Heart right ventricle (tissue), 16 donors: ENCODE results near the gene ATRNL1. TPM values are rescaled to one million over a fixed set of nuclear protein-coding genes. Genes with fewer than 3 reads are reported as not detected.

Experiments
- ATAC-seq, 8 donors: fragments of 200-7000 bp; cut with Tn5 transposase; one replicate each; pipeline ENCODE4 v1.9.1; 2020; ENCODE audit warnings: mild to moderate bottlenecking in 8 of 8, moderate library complexity in 8 of 8, moderate number of reproducible peaks in 1 of 8
- DNase-seq, 2 donors: peaks; one replicate each; pipeline ENCODE4 v3.0.0-alpha.2; 2020
- H3K27ac ChIP-seq, 10 donors: fragments of 200-600 bp; sonication (generic) in 2 of 10; one replicate each; pipeline versions ENCODE4 v1.5.0 to v1.8.0; 2020 to 2022; ENCODE audit warnings: mild to moderate bottlenecking in 3 of 10
- H3K27me3 ChIP-seq, 7 donors: fragments of 200-600 bp; one replicate each; pipeline ENCODE4 v1.8.0; 2021 to 2022; ENCODE audit warnings: mild to moderate bottlenecking in 2 of 7
- H3K36me3 ChIP-seq, 9 donors: fragments of 200-600 bp; sonication (generic) in 1 of 9; one replicate each; pipeline versions ENCODE4 v1.5.0 to v1.8.0; 2020 to 2022; ENCODE audit warnings: mild to moderate bottlenecking in 2 of 9
- H3K4me1 ChIP-seq, 9 donors: fragments of 200-600 bp; sonication (generic) in 1 of 9; one replicate each; pipeline versions ENCODE4 v1.5.0 to v1.8.0; 2020 to 2022; ENCODE audit warnings: mild to moderate bottlenecking in 4 of 9
- H3K4me3 ChIP-seq, 10 donors: fragments of 200-600 bp; sonication (generic) in 2 of 10; one replicate each; pipeline versions ENCODE4 v1.5.0 to v1.8.0; 2020 to 2022; ENCODE audit warnings: mild to moderate bottlenecking in 7 of 10, moderate library complexity in 2 of 10
- H3K9me3 ChIP-seq, 11 donors: fragments of 200-600 bp in 10 of 11; sonication (generic) in 2 of 11; one replicate each; pipeline versions ENCODE4 v1.5.0 to v1.8.0; 2013 to 2022; ENCODE audit warnings: mild to moderate bottlenecking in 2 of 11, control low read depth in 1 of 11, moderate library complexity in 1 of 11
- WGBS, 2 donors: extraction: QIAGEN DNeasy Blood & Tissue Kit; methylation state at CpG; one replicate each; pipeline ENCODE4 v1.1.7; 2013; ENCODE audit warnings: inconsistent platforms in 1 of 2; 5-methylcytosine and 5-hydroxymethylcytosine counted together
- intact Hi-C, 10 donors: fragments of 100-400 bp; cut with DNase I; formaldehyde crosslinking; loops; one replicate each; pipeline versions ENCODE4 v1.11.1 to v1.14.2; 2022
- polyA plus RNA-seq, 2 donors: library from polyadenylated mRNA; stranded (reverse); fragments of 200-250 nt; gene quantifications; one replicate each; pipeline ENCODE4 v1.2.3, GENCODE V29; 2013
- total RNA-seq, 10 donors: library from RNA; stranded (reverse); fragmentation: NEBNext Ultra II Directional in 3 of 10; extraction: Animal tissue kit (Norgen Biotek cat#: 25700) in 3 of 10; gene quantifications; one replicate each; pipeline versions ENCODE4 v1.2.1 to v1.2.4, GENCODE V29; 2021 to 2023
- TF ChIP-seq, protein P1 (sequence below), 9 donors: fragments of 200-600 bp; sonication (generic) in 2 of 9; IDR thresholded peaks; one replicate each; pipeline versions ENCODE4 v1.5.0 to v1.8.0; 2021 to 2022; ENCODE audit warnings: antibody characterized with exemption in 9 of 9, mild to moderate bottlenecking in 5 of 9, moderate library complexity in 1 of 9
- donor health status: Arrhythmogenic right ventricular cardiomyopathy.
- donor health status: ischemic (EF 13 %, LVEDD 7.1; RV severe dilation, severe dysfunction).
- donor health status: healthy with polysubstance abuse.
- donor health status: DM: no; HTN: yes; CAD: no.
- donor health status: DM: no; HTN: no; CAD: no.
- donor health status: ischemic (EF 25% LVEDD 6.9; RV normal size, moderate dysfunction).
- donor health status: ischemic (EF 25% LVEDD 5.7; RV mildly dilated, moderate dysfunction).
- donor health status: healthy.
- donor health status: DM: yes; HTN: yes; CAD: no.
- donor health status: Ischemic cardiomyopathy.
- donor health status: ischemic (EF 35%, LVEDD 5.7; RV mildly dilated, moderate dysfunction).
- donor health status: nonischemic (EF 11% LVEDD 7.7; RV severe dilation, severe dysfunction).
- donor health status: DM: yes; HTN: yes; CAD: no.
- donor health status: PGD.
- donor health status: ischemic (EF 29% LVEDD 5.4; RV normal size, mild dysfunction).
- donor health status: nonischemic (EF 23%, LVEDD 6.1; RV moderate dilation, normal function).

The ATRNL1 gene
- total and polyA plus RNA-seq, 12 donors = 0.06 to 22.4 (median 8.1) TPM; not detected in 1

DNA sequence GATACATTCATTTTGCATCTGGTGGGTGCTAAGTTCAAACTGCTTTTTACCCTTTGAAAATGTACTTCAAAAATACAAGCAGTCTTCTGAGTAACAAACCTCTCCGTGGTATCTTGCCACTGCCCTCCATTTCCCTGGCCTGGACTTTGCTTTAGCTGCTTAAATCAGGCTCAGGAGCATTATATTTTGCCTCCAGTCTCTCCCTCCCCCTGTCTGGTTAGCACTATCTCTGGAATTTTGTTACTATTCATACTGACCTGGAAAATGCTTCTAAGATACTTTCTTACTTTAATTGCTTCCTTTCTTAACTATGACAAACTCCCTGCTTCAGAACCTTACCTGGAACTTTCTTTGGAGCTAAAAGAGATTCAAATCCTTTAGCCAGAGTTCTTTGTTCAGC is 810.0 kb downstream of the ATRNL1 start:
- no peaks in the 10 kb centered on the region for H3K9me3 ChIP-seq
- TF ChIP-seq, protein P1, sequence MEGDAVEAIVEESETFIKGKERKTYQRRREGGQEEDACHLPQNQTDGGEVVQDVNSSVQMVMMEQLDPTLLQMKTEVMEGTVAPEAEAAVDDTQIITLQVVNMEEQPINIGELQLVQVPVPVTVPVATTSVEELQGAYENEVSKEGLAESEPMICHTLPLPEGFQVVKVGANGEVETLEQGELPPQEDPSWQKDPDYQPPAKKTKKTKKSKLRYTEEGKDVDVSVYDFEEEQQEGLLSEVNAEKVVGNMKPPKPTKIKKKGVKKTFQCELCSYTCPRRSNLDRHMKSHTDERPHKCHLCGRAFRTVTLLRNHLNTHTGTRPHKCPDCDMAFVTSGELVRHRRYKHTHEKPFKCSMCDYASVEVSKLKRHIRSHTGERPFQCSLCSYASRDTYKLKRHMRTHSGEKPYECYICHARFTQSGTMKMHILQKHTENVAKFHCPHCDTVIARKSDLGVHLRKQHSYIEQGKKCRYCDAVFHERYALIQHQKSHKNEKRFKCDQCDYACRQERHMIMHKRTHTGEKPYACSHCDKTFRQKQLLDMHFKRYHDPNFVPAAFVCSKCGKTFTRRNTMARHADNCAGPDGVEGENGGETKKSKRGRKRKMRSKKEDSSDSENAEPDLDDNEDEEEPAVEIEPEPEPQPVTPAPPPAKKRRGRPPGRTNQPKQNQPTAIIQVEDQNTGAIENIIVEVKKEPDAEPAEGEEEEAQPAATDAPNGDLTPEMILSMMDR (IDR thresholded peaks at IDR 0.05) = no peak
- H3K4me1 ChIP-seq = no peaks in the 10 kb centered on the region
- H3K27ac ChIP-seq = no peak overlapping the region
- WGBS, 2 donors = 50 to 62% methylated on average over 1 of the region's 1 CpG
- DNase-seq (no peak), ATAC-seq (no peak)
- no peaks in the 10 kb centered on the region for H3K27me3 ChIP-seq
- intact Hi-C loops = no loop called here
- no peaks in the 10 kb centered on the region for H3K36me3 ChIP-seq
- no peak overlapping the region for H3K4me3 ChIP-seq

DNA sequence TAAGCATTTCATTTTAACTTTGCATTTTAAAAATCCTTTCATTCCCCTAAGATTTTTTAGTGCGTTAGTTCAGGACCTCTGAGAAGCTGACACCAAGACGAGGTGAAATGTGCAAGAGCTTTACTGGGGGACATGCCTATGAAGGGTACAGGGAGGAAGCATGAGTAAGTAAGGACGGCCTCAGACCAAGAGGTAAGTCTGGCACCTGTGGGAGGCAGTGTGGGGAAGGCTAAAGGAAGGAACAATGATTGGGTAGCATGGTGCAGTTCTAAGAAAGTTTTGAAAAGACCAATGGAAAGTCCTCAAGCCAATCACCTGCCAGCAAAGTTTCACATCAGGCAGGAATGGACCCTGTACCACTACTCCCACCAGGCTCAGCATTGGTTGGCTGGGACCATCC is 810.7 kb downstream of the ATRNL1 start:
- no peak for ATAC-seq
- 86 to 95% methylated on average over 3 of the region's 3 CpGs for WGBS, 2 donors
- Histone ChIP-seq H3K9me3 (no peaks in the 10 kb centered on the region), H3K36me3 (no peaks in the 10 kb centered on the region), H3K4me1 (no peaks in the 10 kb centered on the region), H3K27me3 (no peaks in the 10 kb centered on the region), H3K27ac (no peak overlapping the region), H3K4me3 (no peak overlapping the region)
- no peak for DNase-seq
- TF ChIP-seq, protein P1 (IDR thresholded peaks at IDR 0.05) = no peak
- intact Hi-C loops = no loop called here

DNA sequence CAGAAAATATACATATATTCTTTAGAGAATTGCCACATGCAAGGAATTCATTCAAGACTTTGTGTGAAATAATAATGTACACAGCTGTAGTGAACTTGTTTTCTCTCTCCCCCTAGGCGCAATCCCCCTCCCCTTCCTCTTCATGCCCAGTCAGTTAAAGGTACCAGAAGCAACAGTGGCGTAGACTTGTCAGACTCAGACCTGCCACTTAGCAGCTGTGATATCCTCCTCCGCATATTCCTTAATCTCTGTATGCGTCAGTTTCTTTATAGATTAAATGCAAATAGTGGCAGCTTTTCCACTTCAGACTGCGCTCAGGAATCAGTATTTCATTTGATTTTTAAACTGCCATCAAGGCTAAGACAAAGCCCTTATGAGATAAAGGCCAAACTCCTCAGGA is 815.9 kb downstream of the ATRNL1 start:
- WGBS, 2 donors = 79 to 83% methylated on average over 5 of the region's 5 CpGs
- no peak for DNase-seq
- H3K4me1 ChIP-seq = no peaks in the 10 kb centered on the region
- TF ChIP-seq, protein P1 (IDR thresholded peaks at IDR 0.05) = no peak
- H3K36me3 ChIP-seq = no peaks in the 10 kb centered on the region
- no peak overlapping the region for H3K27ac ChIP-seq
- intact Hi-C loops = no loop called here
- no peaks in the 10 kb centered on the region for H3K27me3 ChIP-seq
- no peak for ATAC-seq
- no peak overlapping the region for H3K4me3 ChIP-seq
- no peaks in the 10 kb centered on the region for H3K9me3 ChIP-seq

DNA sequence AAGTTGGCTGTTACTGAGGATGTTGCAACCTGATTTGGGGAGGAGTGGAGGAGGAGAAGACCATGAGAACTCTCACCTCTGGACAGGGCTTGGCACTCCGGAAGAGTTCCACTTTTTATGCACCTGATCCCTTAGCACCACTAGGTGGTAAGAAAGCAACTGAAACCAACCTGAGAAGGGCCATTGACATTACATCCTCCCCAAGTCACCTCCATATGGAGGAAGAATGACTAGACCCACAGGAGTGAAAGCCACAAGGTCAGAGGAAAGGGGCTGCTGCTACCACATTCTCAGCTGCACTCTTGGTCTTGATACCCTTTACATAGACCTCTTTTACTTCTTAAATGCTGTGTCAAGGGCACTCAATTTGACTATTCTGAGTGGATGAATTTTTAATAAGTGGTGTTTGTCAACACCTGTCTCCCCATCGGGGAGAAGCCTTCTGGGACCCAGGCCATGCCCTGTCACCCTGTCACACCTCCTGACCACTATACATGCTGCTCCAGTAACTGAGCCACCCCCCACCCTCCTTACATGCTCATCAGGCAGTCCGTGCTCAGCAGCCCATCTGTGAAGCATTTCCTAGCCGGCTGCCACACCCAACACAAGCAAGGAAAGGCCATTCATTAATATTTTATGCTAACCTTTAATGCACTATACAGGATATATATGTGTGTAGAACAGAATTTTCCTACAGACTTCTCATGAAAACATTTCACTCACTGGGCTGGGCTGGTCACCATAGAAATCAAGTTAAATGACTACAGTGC is 817.0 kb downstream of the ATRNL1 start:
- 67 to 68% methylated on average over 4 of the region's 4 CpGs for WGBS, 2 donors
- Histone ChIP-seq H3K4me3 (no peak overlapping the region), H3K27me3 (no peaks in the 10 kb centered on the region), H3K4me1 (no peaks in the 10 kb centered on the region), H3K9me3 (no peaks in the 10 kb centered on the region), H3K27ac (no peak overlapping the region), H3K36me3 (no peaks in the 10 kb centered on the region)
- TF ChIP-seq, protein P1 (IDR thresholded peaks at IDR 0.05) = no peak
- ATAC-seq = no peak
- intact Hi-C loops = no loop called here
- DNase-seq = no peak
